HG03558 (cell line): ENCODE data around the gene CRYZL1.

ENCODE experiments used
- ATAC-seq: cut with Tn5 transposase; IDR thresholded peaks from one replicate; pipeline ENCODE4 v1.9.1; 2021; ENCODE audit warnings: moderate number of reproducible peaks; ENCODE audit not compliant: unreplicated experiment; ENCODE audit errors: extremely low read depth

Gene CRYZL1

GRCh38 chr21:33663241-33663640 lies 21.7 kb upstream of the CRYZL1 start:
- no peak for ATAC-seq

DNA sequence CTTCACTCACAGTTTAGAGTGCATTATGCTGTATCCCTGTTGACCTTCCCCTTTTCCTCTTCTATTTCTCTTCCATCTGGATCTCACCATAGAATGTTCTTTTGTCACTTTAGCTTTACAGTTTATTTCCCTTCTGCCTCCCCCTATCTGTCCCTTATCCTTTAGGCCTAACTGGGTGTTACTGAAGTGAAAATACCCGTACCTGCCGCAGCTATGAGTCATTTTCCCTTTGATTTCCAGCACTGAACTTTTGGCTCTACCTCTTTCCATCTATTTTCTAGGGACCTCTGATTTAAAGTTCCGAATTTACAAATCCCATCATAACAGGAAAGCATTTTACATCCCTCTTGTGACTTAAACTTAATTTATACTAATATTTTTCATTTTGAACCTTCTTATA lies 20.5 kb upstream of the CRYZL1 start:
- ATAC-seq: no peak

DNA sequence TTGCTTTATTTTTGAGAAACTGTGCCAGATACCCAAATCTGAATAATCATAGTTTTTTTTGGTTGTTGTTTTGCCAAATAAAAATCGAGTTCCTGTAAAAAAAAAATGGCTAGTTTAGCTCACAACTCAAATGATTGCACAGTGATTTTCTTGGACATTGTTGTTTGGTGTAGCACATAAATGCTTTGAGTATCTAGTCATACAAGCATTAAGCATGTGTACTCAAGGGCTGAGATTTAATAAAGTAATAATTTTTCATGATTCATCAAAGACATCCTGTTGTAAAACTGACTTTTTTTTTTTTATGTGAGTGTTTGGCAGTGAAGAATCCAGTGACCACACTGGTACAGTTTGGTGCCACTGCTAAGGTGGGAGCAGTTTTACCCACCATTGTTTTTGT lies 19.6 kb upstream of the CRYZL1 start:
- ATAC-seq: no peak

- ATAC-seq: no peak
Observed at GRCh38 chr21:33660406-33660805, 18.9 kb upstream of the CRYZL1 start.

DNA sequence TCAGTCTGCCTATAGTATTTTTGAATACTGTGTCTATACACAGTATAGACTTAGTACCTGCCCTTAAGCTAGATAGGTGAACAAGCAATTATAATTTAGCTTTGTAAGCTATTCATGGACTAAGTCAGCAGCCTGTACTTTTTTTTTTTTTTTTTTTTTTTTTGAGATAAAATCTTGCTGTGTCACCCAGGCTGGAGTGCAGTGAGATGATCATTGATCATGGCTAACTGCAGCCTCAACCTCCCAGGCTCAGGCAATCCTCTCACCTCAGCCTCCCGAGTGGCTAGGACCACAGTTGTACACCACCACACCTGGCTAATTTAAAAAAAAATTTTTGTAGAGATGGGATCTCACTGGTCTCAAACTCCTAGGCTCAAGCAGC lies 18.0 kb upstream of the CRYZL1 start:
- no peak for ATAC-seq

- ATAC-seq: no peak
Observed at GRCh38 chr21:33658919-33659567, 17.5 kb upstream of the CRYZL1 start.

DNA sequence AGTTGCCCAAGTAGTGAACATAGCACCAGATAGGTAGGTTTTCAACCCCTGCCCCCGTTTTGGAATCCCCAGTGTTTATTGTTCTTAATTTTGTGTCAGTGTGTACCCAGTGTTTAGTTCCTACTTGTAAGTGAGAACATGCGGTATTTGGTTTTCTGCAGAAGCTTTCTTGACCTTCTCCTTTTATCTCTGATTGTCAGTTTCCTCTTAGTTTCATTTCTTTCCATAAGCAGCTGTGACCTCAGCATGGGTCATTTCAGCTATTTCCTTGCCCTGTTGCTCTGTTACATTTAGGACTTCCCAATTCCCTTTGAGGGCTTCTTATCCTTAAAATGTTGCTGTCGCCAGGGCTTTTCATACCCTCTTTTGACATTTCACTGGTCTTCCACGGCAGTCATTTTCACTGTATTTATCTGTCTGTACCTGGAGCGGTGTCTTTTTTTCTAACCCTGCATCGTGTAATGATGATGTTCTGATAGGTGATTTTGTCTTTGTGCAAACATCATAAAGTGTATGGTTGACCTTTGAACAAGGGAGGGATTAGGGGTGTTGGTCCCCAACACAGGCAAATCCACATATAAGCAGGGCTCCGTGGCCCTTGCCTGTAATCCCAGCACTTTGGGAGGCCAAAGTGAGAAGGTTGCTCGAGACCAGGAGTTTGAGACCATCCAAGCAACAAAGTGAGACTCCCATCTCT lies 15.7 kb upstream of the CRYZL1 start:
- ATAC-seq: no peak

DNA sequence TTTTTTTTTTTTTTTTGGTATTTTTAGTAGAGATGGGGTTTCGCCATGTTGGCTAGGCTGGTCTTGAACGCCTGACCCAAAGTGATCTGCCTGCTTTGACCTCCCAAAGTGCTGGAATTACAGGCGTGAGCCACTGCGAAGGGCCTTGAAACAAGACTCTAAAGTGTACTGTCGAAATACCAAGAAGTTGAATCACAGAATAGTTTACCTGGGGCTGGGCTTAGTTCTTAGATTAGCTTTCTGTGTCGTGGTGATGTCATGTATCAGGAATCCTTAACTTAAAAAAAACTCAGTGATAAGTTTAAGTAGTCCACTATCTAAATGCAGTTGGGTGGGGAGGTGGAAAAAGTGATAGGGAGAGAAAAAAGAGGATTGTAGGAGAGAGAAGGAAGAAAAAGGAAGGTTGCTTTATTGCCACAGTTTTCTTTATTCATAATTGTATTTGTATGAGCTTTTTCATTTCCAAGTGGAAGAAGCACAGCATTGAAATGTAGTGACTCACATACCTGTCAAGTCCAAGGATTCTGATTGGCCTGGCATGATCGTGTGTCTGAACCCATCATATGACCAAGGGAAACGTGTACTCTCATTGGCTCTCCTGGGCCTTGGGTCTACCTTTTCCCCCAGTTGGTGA lies 14.2 kb upstream of the CRYZL1 start:
- ATAC-seq: no peak

- ATAC-seq: no peak
Observed at GRCh38 chr21:33654412-33654811, 12.9 kb upstream of the CRYZL1 start.

DNA sequence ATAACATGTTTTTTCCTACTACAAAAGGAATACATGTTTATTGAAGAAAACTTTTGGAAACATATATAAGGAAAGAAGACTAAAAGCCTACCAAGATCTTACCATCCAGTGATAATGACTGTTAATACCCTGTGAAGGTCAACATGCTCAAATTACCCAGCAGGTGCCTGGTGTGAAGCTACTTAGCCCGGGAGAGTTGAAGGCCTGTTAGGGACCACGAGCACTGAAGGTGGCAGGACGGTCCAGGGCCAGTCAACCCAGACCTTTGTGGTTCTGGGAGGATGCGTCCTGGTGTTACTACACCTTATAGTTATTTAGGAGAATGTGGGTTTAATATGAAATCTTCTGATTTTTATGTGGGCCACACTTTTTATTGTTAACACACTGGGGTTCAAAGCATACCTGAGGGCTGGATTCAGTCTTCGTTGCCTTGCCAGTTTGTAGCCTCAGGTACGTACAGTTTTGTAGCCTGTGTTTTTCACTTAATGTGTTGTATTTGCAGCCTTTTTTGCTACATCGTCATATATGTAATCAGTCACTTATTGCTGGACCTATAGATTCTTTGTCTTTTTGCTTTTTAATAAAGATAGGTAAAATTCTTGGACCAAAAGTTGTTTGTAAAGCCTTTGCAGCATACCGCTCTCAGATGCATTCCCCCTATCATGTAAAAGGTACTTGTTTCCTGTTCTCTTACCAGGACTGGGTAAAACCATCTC lies 10.6 kb upstream of the CRYZL1 start:
- no peak for ATAC-seq

DNA sequence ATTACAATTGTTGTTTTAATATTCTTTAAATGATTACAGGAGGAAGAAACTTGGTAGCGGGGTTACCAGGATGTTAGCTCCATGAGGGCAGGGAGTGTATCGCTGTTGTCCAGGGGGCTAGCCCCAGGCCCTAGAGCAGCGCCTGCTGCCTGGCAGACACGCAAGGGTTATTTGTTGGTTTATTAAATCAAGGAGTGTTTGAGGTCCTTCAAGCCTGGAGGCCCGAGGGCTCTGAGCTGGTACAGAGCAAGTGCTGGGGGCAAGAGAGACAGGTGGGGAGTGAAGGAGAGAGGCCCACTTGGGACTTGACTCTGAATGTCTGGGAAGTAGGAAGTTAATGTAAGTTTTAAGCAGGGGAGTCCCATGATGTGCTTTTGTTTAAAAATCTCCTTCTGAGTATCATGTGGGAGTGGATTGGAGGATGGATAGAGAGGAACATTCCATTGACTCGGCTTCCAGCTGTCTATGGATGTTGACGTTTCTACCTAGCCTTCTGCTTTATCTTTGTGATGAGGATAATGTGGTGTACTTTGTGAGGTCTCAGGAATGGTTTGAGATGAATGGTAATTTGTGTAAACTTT lies 9.5 kb upstream of the CRYZL1 start:
- ATAC-seq: no peak

DNA sequence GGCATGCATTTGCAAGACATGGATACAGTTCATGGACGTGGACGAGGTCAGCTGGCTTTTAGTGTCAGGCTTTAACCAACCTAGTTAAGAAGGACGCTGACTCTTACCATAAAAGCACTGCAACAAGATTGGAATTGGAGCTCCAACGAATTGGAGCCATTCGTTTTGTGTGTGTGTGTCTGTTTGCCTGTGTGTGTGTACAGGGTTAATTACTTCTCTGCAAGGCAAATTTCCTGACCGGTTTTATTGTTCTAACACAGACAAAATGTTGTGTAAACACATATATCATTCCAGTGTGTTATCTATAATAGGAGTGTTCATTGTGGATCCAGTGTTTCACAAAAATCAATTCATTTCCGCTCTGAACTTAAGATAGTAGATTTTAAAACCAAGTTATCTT lies 8.7 kb upstream of the CRYZL1 start:
- no peak for ATAC-seq

DNA sequence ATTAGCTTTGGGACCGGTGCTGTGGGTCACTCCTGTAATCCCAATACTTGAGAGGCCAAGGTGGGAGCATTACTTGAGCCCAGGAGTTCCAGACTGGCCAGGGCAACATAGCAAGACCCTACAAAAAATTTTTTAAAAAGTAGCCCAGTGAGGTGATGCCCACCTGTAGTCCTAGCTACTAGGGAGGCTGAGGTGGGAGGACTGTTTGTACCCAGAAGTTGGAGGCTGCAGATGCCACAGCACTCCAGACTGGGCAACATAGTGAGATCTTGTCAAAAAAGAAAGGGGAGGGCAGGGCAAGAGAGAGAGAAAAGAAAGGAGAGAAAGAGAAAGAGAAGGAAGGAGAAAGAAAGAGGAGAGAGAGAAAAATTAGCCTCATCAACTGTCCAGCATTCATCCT lies 7.0 kb upstream of the CRYZL1 start:
- no peak for ATAC-seq

DNA sequence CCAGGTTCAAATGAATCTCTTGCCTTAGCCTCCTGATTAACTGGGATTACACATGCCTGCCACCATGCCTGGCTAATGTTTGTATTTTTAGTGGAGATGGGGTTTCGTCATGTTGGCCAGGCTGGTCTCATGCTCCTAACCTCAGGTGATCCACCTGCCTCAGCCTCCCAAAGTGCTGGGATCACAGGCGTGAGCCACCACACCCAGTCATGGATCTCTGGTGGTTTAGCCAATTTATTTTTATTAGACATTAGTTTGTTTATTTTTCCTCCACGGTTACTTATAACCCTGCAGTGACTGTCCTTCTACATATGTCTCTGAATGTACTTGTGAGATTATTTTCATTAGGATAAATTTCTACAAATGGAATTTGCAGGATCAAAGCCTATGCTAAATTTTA lies 6.0 kb upstream of the CRYZL1 start:
- ATAC-seq: no peak

GRCh38 chr21:33645730-33646129 lies 4.2 kb upstream of the CRYZL1 start:
- no peak for ATAC-seq

- ATAC-seq: no peak
Observed at GRCh38 chr21:33644383-33645074, 3.0 kb upstream of the CRYZL1 start.

DNA sequence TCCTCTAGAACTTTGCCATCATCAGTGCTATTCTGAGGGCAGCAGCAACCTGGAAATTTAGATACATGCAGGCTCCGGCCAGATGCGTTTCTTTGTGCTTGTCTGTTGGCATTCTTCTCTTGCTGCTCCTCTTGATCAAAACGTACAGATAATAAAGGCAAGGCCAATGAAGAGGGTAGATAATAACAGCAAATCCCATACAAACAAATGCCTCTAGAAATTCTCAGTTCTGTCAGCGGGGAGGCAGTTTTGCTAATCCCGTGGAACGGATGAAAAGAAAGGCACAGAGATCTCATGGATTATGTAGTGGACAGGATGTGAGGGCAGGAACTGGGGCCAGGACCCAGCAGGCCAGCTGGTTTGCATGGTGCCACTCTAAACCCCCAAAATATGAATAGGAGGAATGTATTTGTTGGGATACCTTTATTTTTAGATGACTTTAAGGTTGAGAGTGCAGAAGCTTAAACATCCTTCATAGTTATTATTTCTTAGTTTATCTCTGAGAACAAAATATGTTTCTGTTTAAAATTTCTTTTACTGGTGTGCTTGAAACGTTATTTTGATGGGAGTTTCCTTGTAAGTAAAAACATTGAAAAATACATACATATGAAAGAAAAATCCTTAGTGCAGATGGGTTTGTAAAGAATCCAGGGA lies 2.2 kb upstream of the CRYZL1 start:
- no peak for ATAC-seq

DNA sequence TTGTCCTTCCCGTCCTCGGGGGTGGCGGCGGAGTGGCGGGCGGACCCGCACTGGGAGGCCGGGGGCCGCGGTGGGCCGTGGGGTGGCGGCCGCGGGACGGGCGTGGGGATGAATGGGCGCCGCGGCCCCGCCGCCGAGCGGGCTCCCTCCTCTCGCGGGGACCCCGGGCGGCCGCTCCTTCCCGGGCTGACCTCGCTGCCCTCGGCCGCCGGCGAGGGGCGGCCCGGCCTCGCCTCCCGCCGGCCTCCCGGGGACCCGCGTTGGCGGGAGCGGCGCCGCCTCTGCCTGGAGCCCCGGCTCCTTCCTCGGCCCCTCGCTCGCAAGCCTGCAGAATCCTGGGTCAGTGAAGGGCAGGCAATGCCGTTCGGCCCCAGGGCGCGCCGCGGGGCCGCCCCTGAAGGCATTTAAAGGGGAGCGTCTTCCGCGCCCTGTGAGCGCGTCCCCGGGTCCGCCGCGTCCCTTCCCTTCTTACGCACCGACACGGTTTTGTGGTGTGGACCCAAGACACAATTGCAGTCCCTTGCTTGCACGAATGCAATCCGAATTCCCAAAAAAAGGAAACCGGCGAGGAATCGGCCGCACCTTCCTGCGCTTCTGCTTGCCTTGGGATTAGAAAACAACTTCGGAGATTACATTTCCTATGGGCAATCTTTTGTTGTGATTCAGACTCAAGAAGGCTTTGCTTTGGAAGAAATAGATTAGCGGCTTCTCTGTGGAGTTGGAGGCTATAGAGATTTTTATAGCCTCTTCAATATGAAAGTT lies 1.5 kb upstream of the CRYZL1 start:
- ATAC-seq: no peak
